ENCODE results near the gene AK9. TPM values are rescaled to one million over a fixed set of nuclear protein-coding genes. Genes with fewer than 3 reads are reported as not detected.

AK9 gene
- 1.1 to 1.4 TPM (median 1.3 TPM) in 5 replicates for total RNA-seq (2022; extraction: Qiagen RNA extraction)

DNA sequence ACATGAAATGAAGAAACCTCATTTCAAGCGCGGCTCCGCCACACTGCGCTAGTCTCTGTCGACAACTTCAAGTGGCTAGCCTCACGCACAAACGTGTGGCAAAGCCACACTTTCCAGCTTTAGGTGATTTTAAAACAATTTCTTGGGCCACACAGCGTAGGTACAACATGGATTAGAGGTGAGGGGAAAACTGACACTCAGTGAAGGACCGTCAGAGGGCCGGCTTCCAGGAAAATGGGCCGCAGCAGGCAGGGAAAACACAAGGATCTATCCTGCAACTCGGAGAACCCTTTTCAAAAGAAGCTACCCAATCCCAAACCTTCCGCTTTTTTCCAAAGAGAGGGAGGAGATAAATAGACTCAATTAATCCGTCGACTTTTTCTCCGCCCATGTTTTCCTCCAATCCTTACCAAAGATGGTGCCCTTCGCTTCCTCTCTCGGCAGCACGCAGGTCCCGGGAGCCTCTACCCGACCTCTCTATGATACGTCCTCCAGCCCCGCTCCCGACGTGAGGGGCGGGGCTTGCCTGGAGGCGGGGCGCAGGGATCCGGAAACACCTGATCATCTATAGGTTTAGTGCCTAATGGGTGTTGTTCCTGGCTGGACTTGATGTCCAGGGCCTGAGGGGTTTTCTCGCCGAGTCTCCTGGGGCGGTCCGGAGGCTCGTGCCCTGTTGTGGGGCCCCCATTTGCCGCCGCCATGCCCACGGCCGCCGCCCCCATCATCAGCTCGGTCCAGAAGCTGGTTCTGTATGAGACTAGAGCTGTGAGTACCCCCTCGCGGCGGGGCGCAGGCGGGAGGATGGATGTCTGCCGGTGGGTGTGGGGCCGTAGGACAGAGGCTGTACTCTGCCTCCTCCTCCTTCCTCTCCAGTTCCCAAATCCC, at the start of gene AK9, which contains the start of gene FIG4:
TSS of gene AK9 (minus strand) at position 466 of the 885 bp plus-strand sequence. CDS start 15,457 bp downstream, outside the sequence.
TSS of gene FIG4 (plus strand) at position 560 of the 885 bp plus-strand sequence. CDS start at position 700, 140 bp downstream.

DNA sequence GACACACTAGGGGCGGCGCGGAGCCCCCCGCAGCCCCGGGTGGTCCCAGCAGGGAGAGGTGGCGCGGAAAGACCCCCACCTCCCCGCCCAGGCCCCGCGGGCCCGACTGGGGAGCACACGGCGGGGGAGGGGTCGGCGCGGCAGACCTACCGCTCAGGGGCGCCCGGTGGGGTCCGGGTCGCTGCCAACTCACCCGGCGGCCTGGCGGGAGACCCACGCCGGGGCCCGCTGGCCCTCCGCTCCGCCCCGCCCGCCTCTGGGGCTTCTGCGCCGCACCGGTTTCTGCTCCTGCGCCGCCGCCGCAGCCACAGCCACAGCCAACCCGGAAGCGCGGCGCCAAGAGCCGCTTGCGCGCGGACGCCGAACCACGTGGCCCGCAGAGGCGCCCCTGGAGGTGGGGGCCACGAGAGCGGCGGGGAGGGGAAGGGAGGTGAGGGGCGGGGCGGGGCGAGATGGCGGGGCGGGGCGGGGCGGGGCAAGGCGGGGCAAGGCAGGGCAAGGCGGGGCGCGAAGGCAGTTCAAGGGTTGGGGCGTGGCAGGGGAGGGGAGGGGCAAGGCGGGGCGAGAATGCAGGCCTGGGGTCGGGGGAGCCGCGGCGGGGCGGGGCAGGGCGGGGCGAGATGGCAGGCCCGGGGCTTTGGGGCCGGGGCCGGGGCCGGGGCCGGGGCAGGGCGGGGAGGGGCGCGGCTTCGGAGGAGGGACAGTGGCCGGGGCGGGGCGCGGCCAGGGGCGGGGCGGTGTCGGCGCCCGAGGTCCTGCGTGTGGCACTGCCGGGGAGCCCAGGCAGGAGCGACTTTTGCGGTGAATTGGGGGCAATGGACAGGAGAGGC, 207.9 kb downstream of the AK9 start, which contains the start of gene ZBTB24:
TSS of gene ZBTB24 (minus strand) at position 315 of the 830 bp plus-strand sequence. CDS start 1,193 bp downstream, outside the sequence.

DNA sequence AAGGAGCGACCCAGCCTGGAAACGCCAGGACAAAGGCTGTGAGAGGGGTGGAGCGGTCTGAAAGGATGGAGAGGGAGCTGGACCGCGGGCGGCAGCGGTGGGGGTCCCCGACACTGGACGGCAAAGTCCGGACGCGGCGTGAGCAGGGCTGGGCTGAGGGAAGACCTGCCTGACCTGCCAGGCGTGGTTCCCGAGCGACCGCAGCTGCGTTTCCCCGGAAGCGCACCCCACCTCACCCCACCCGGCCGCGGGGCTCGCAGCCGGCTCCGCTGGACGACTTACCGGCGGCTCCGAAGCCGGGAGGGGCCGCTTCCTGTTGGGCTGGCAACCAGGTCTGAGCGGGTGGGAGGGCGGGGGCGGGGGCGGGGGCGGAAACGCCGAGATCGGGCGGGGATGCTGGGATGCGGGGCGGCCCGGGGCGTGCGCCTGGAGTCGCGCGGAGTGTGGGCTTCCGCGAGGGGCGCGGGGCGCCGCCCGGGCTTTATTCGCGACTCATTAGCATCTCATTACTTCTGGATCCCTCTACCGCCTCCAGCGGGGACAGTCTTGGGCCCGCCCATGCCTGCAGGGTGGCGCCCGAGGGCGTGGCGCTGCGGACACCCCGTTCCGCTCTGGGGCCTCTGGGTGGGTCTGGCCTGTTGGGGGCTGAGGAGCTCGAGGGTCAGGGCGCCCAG, 235.4 kb downstream of the AK9 start, which contains the start of gene MICAL1:
TSS of gene MICAL1 (minus strand) at position 336 of the 674 bp plus-strand sequence. CDS start 1,576 bp downstream, outside the sequence.

Other genes with a start within 250 kb of the AK9 start
- 11.0 to 20.1 TPM (median 16.2 TPM) in 5 replicates for gene MICAL1, start 235.4 kb downstream of the AK9 start, total RNA-seq (2022; extraction: Qiagen RNA extraction)
- 4.8 to 6.0 TPM (median 5.3 TPM) in 5 replicates for gene ZBTB24, start 208.0 kb downstream of the AK9 start, total RNA-seq (2022; extraction: Qiagen RNA extraction)
- gene FIG4, start 94 bp upstream of the AK9 start, total RNA-seq (2022; extraction: Qiagen RNA extraction): 4.1 to 5.2 TPM (median 5.0 TPM) in 5 replicates